ENCODE data around the gene PKMYT1. TPM values are rescaled to one million over a fixed set of nuclear protein-coding genes. Genes with fewer than 3 reads are reported as not detected.
A peak's percentile ranks its signal among the peaks of the same experiment; 100 is the strongest.

PKMYT1 gene
- polyA plus RNA-seq, 2 donors = 20.7 to 22.3 TPM

DNA sequence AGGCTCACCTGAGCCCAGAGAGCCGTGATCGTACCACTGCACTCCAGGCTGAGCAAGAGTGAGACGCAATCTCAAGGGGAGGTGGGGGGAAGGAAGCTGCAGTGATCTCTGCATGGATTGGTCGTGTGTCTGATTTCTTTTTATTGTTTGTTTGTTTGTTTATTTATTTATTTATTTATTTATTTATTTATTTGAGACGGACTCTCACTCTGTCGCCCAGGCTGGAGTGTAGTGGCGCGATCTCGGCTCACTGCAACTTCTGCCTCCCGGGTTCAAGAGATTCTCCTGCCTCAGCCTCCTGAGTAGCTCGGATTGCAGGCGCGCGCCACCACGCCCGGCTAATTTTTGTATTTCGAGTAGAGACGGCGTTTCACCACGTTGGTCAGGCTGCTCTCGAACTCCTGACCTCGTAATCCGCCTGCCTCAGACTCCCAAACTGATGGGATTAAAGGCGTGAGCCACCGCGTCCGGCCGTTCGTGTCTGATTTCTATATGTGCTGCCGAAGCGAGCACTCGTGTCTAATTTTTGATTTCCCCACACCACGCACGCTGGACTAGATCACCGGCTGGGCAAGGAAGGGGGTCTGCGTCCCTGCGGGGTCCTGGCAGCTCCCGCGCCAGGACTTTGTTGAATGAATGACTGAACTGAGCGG is 39.5 kb upstream of the PKMYT1 start:
- WGBS, 2 donors = 29 to 30% methylated on average over 40 of the region's 40 CpGs

GRCh38 chr16:3017794-3018506 is 37.7 kb upstream of the PKMYT1 start, which contains the start of gene CLDN6:
Gene CLDN6, minus strand, starts transcription at chr16:3018183. Its CDS starts 2,162 bp downstream, at chr16:3016021.
- H3K4me1 ChIP-seq (ENCODE audit: control insufficient read depth in 2 of 2, insufficient read depth in 2 of 2, low read length in 1 of 2) = peaks cover 3 to 23% of the 10 kb centered on the region in 2 donors
- H3K9me3 ChIP-seq (ENCODE audit: control insufficient read depth in 2 of 2, insufficient read depth in 1 of 2, low read depth in 1 of 2, low read length in 1 of 2) = no peaks in the 10 kb centered on the region
- H3K4me3 ChIP-seq (ENCODE audit: low read depth in 1 of 2, low read length in 2 of 2) = no peak within 1 kb of the TSS
- no peaks in the 10 kb centered on the region for H3K36me3 ChIP-seq (ENCODE audit: control insufficient read depth in 2 of 2, insufficient read depth in 2 of 2, low read length in 1 of 2)
- 13 to 14% methylated on average over 50 to 52 of the region's 52 CpGs for WGBS, 2 donors
- no peak within 1 kb of the TSS for H3K27ac ChIP-seq (ENCODE audit: low read depth in 2 of 2, low read length in 1 of 2)
- no peaks in the 10 kb centered on the region for H3K27me3 ChIP-seq (ENCODE audit: control insufficient read depth in 1 of 2, insufficient read depth in 2 of 2, low read length in 2 of 2)

More for the DNA sequence above, 39.5 kb upstream of the PKMYT1 start:
- H3K9me3 ChIP-seq (ENCODE audit: control insufficient read depth in 2 of 2, insufficient read depth in 1 of 2, low read depth in 1 of 2, low read length in 1 of 2) = no peaks in the 10 kb centered on the region
- H3K36me3 ChIP-seq (ENCODE audit: control insufficient read depth in 2 of 2, insufficient read depth in 2 of 2, low read length in 1 of 2) = no peaks in the 10 kb centered on the region
- H3K4me1 ChIP-seq (ENCODE audit: control insufficient read depth in 2 of 2, insufficient read depth in 2 of 2, low read length in 1 of 2) = peaks cover 7 to 32% of the 10 kb centered on the region in 2 donors
- H3K27ac ChIP-seq (ENCODE audit: low read depth in 2 of 2, low read length in 1 of 2) = no peak overlapping the region
- H3K27me3 ChIP-seq (ENCODE audit: control insufficient read depth in 1 of 2, insufficient read depth in 2 of 2, low read length in 2 of 2) = no peaks in the 10 kb centered on the region
- peak overlapping the region; percentile 35 to 67 for H3K4me3 ChIP-seq (ENCODE audit: low read depth in 1 of 2, low read length in 2 of 2)

DNA sequence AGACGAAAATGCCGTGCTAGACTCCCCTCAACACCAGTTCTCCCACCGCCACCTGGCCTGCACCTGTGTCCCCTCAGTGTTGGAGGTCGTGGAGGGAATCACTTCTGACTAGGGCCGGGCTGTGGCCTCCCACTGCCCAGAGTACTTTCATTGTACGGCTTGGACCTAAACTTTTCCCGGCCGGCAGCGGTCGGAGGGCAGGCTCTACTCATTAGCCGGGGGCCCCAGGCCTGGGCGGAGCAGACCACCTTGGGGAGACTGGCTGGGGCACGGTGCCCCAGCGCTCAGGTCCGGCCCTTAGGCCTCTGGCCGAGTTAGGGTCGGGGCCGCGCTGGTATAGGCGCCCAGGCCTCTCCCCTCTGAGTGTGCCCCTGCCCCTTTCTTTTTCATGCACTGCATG is 37.1 kb upstream of the PKMYT1 start:
- no peak overlapping the region for H3K4me3 ChIP-seq (ENCODE audit: low read depth in 1 of 2, low read length in 2 of 2)
- no peaks in the 10 kb centered on the region for H3K27me3 ChIP-seq (ENCODE audit: control insufficient read depth in 1 of 2, insufficient read depth in 2 of 2, low read length in 2 of 2)
- H3K4me1 ChIP-seq (ENCODE audit: control insufficient read depth in 2 of 2, insufficient read depth in 2 of 2, low read length in 1 of 2) = peaks cover 0 to 17% of the 10 kb centered on the region in 2 donors
- H3K9me3 ChIP-seq (ENCODE audit: control insufficient read depth in 2 of 2, insufficient read depth in 1 of 2, low read depth in 1 of 2, low read length in 1 of 2) = no peaks in the 10 kb centered on the region
- H3K36me3 ChIP-seq (ENCODE audit: control insufficient read depth in 2 of 2, insufficient read depth in 2 of 2, low read length in 1 of 2) = no peaks in the 10 kb centered on the region
- WGBS, 2 donors = 68 to 76% methylated on average over 17 to 20 of the region's 20 CpGs
- no peak overlapping the region for H3K27ac ChIP-seq (ENCODE audit: low read depth in 2 of 2, low read length in 1 of 2)

DNA sequence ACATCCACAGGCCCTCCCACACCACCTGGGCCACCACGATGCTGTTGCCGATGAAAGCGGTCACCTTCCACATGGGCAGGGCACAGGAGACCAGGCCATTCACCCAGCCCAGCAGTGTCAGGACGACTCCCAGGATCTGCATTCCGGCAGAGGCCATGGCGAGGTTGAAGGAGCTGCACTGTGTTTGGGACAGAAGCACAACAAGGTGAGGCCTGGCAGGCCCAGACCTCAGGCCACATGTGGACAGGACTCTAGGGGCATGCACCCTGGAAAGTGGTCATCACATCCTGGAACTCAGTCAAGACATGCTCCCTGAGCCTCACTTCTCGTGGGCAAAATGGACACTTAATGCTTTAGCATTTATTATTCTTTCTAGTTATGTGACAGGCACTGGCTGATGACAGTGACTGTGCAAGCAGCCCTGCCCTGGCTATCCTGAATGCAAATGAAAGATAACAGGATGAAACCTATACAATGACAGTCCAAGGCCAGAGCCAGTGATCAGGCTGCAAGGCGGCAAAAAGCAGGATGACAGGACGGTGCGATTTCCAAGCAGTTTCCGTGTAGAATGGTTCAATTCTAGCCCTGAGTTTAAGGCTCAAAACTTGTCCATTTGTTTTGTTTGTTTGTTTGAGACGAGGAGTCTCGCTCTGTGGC is 35.7 kb upstream of the PKMYT1 start:
- Histone ChIP-seq H3K36me3 (ENCODE audit: control insufficient read depth in 2 of 2, insufficient read depth in 2 of 2, low read length in 1 of 2) (no peaks in the 10 kb centered on the region), H3K27me3 (ENCODE audit: control insufficient read depth in 1 of 2, insufficient read depth in 2 of 2, low read length in 2 of 2) (peaks cover 0 to 4% of the 10 kb centered on the region in 2 donors), H3K27ac (ENCODE audit: low read depth in 2 of 2, low read length in 1 of 2) (no peak overlapping the region), H3K4me1 (ENCODE audit: control insufficient read depth in 2 of 2, insufficient read depth in 2 of 2, low read length in 1 of 2) (peaks cover 0 to 6% of the 10 kb centered on the region in 2 donors), H3K9me3 (ENCODE audit: control insufficient read depth in 2 of 2, insufficient read depth in 1 of 2, low read depth in 1 of 2, low read length in 1 of 2) (no peaks in the 10 kb centered on the region), H3K4me3 (ENCODE audit: low read depth in 1 of 2, low read length in 2 of 2) (no peak overlapping the region)
- 85 to 86% methylated on average over 13 of the region's 13 CpGs for WGBS, 2 donors

GRCh38 chr16:3014971-3015370 is 34.7 kb upstream of the PKMYT1 start:
- Histone ChIP-seq H3K27me3 (ENCODE audit: control insufficient read depth in 1 of 2, insufficient read depth in 2 of 2, low read length in 2 of 2) (peaks cover 0 to 4% of the 10 kb centered on the region in 2 donors), H3K4me1 (ENCODE audit: control insufficient read depth in 2 of 2, insufficient read depth in 2 of 2, low read length in 1 of 2) (peaks cover 0 to 6% of the 10 kb centered on the region in 2 donors), H3K27ac (ENCODE audit: low read depth in 2 of 2, low read length in 1 of 2) (no peak overlapping the region), H3K4me3 (ENCODE audit: low read depth in 1 of 2, low read length in 2 of 2) (no peak overlapping the region), H3K36me3 (ENCODE audit: control insufficient read depth in 2 of 2, insufficient read depth in 2 of 2, low read length in 1 of 2) (no peaks in the 10 kb centered on the region), H3K9me3 (ENCODE audit: control insufficient read depth in 2 of 2, insufficient read depth in 1 of 2, low read depth in 1 of 2, low read length in 1 of 2) (no peaks in the 10 kb centered on the region)
- 82 to 83% methylated on average over 6 of the region's 6 CpGs for WGBS, 2 donors

DNA sequence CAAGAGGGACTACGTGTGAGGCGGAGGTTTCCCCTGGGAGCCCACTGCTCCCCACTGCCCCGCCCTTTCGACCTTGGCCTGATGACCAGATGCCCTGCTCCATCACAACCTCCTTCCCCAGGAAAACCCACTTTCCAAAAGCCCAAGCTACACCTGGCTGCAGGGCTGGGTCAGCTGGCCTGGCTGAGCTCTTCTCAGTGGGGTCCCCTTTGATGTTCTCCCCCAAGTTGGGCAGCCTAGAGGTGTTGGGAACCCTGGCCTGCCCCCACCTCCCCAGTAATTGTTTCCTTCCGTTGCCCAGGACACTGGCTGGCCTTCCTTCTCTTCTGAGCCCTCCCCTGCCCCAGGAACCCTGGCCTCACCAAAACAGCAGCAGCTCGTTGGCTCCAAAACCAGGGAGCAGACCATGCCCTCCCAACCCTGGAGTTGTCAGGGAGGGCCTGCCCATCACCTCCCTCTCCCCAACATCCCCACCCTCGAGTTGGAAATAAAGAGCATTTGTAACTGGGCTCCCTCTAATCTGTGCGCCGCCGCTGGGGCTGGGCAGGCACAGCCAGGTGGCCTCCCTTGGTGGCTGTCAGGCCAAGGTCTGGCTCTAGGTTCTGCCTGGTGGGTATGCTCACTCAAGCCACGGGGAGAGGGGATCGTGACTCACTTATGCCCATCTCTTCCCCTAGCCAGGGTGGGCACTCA is 33.9 kb upstream of the PKMYT1 start:
- Histone ChIP-seq H3K4me1 (ENCODE audit: control insufficient read depth in 2 of 2, insufficient read depth in 2 of 2, low read length in 1 of 2) (peaks cover 0 to 3% of the 10 kb centered on the region in 2 donors), H3K27ac (ENCODE audit: low read depth in 2 of 2, low read length in 1 of 2) (no peak overlapping the region), H3K36me3 (ENCODE audit: control insufficient read depth in 2 of 2, insufficient read depth in 2 of 2, low read length in 1 of 2) (no peaks in the 10 kb centered on the region), H3K27me3 (ENCODE audit: control insufficient read depth in 1 of 2, insufficient read depth in 2 of 2, low read length in 2 of 2) (peaks cover 0 to 4% of the 10 kb centered on the region in 2 donors), H3K4me3 (ENCODE audit: low read depth in 1 of 2, low read length in 2 of 2) (no peak overlapping the region), H3K9me3 (ENCODE audit: control insufficient read depth in 2 of 2, insufficient read depth in 1 of 2, low read depth in 1 of 2, low read length in 1 of 2) (no peaks in the 10 kb centered on the region)
- WGBS, 2 donors = 59 to 66% methylated on average over 12 of the region's 12 CpGs

DNA sequence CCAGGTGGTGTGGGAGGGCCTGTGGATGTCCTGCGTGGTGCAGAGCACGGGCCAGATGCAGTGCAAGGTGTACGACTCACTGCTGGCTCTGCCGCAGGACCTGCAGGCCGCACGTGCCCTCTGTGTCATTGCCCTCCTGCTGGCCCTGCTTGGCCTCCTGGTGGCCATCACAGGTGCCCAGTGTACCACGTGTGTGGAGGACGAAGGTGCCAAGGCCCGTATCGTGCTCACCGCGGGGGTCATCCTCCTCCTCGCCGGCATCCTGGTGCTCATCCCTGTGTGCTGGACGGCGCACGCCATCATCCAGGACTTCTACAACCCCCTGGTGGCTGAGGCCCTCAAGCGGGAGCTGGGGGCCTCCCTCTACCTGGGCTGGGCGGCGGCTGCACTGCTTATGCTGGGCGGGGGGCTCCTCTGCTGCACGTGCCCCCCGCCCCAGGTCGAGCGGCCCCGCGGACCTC is 33.3 kb upstream of the PKMYT1 start:
- H3K27ac ChIP-seq (ENCODE audit: low read depth in 2 of 2, low read length in 1 of 2) = no peak overlapping the region
- H3K36me3 ChIP-seq (ENCODE audit: control insufficient read depth in 2 of 2, insufficient read depth in 2 of 2, low read length in 1 of 2) = no peaks in the 10 kb centered on the region
- H3K4me1 ChIP-seq (ENCODE audit: control insufficient read depth in 2 of 2, insufficient read depth in 2 of 2, low read length in 1 of 2) = peaks cover 0 to 3% of the 10 kb centered on the region in 2 donors
- H3K9me3 ChIP-seq (ENCODE audit: control insufficient read depth in 2 of 2, insufficient read depth in 1 of 2, low read depth in 1 of 2, low read length in 1 of 2) = no peaks in the 10 kb centered on the region
- H3K4me3 ChIP-seq (ENCODE audit: low read depth in 1 of 2, low read length in 2 of 2) = no peak overlapping the region
- H3K27me3 ChIP-seq (ENCODE audit: control insufficient read depth in 1 of 2, insufficient read depth in 2 of 2, low read length in 2 of 2) = peaks cover 0 to 4% of the 10 kb centered on the region in 2 donors
- 61 to 67% methylated on average over 27 of the region's 27 CpGs for WGBS, 2 donors

- Histone ChIP-seq H3K36me3 (ENCODE audit: control insufficient read depth in 2 of 2, insufficient read depth in 2 of 2, low read length in 1 of 2) (no peaks in the 10 kb centered on the region), H3K4me1 (ENCODE audit: control insufficient read depth in 2 of 2, insufficient read depth in 2 of 2, low read length in 1 of 2) (no peaks in the 10 kb centered on the region), H3K4me3 (ENCODE audit: low read depth in 1 of 2, low read length in 2 of 2) (no peak within 1 kb of the TSS), H3K27ac (ENCODE audit: low read depth in 2 of 2, low read length in 1 of 2) (no peak within 1 kb of the TSS), H3K27me3 (ENCODE audit: control insufficient read depth in 1 of 2, insufficient read depth in 2 of 2, low read length in 2 of 2) (peaks cover 0 to 4% of the 10 kb centered on the region in 2 donors), H3K9me3 (ENCODE audit: control insufficient read depth in 2 of 2, insufficient read depth in 1 of 2, low read depth in 1 of 2, low read length in 1 of 2) (no peaks in the 10 kb centered on the region)
- 33 to 37% methylated on average over 27 of the region's 27 CpGs for WGBS, 2 donors
Measured at GRCh38 chr16:3012828-3013420, 32.7 kb upstream of the PKMYT1 start, which contains the start of gene CLDN9. Gene CLDN9, plus strand, starts transcription at chr16:3012923. Its CDS starts 440 bp downstream, at chr16:3013363.

GRCh38 chr16:3012246-3012645 is 32.0 kb upstream of the PKMYT1 start:
- Histone ChIP-seq H3K27me3 (ENCODE audit: control insufficient read depth in 1 of 2, insufficient read depth in 2 of 2, low read length in 2 of 2) (peaks cover 0 to 4% of the 10 kb centered on the region in 2 donors), H3K9me3 (ENCODE audit: control insufficient read depth in 2 of 2, insufficient read depth in 1 of 2, low read depth in 1 of 2, low read length in 1 of 2) (no peaks in the 10 kb centered on the region), H3K36me3 (ENCODE audit: control insufficient read depth in 2 of 2, insufficient read depth in 2 of 2, low read length in 1 of 2) (no peaks in the 10 kb centered on the region), H3K27ac (ENCODE audit: low read depth in 2 of 2, low read length in 1 of 2) (no peak overlapping the region), H3K4me1 (ENCODE audit: control insufficient read depth in 2 of 2, insufficient read depth in 2 of 2, low read length in 1 of 2) (no peaks in the 10 kb centered on the region), H3K4me3 (ENCODE audit: low read depth in 1 of 2, low read length in 2 of 2) (no peak overlapping the region)
- 13 to 19% methylated on average over 18 to 19 of the region's 19 CpGs for WGBS, 2 donors
